ENCODE results near the gene ITGBL1.
A peak's percentile ranks its signal among the peaks of the same experiment; 100 is the strongest.

Gene ITGBL1

GRCh38 chr13:101757446-101758039, 305.1 kb downstream of the ITGBL1 start:
- peak; percentile 76 for ATAC-seq (ENCODE audit: low read depth)
- TF ChIP-seq CTCF (IDR thresholded peaks at IDR 0.05; ENCODE audit: poor library complexity, severe bottlenecking), result peak; percentile 90
- Histone ChIP-seq H3K4me3 (ENCODE audit: severe bottlenecking) (no peak overlapping the region), H3K9me3 (ENCODE audit: severe bottlenecking) (no peaks in the 10 kb centered on the region), H3K27ac (ENCODE audit: poor library complexity, severe bottlenecking) (no peak overlapping the region), H3K36me3 (ENCODE audit: low read depth) (no peaks in the 10 kb centered on the region), H3K27me3 (ENCODE audit: insufficient read depth, poor library complexity, severe bottlenecking) (no peaks in the 10 kb centered on the region), H3K4me1 (ENCODE audit: insufficient read depth, poor library complexity, severe bottlenecking) (no peaks in the 10 kb centered on the region)
- DNase-seq (ENCODE audit: low spot score), result no peak

- H3K9me3 ChIP-seq (ENCODE audit: severe bottlenecking), result no peaks in the 10 kb centered on the region
- H3K4me1 ChIP-seq (ENCODE audit: insufficient read depth, poor library complexity, severe bottlenecking), result no peaks in the 10 kb centered on the region
- no peak overlapping the region for H3K4me3 ChIP-seq (ENCODE audit: severe bottlenecking)
- ATAC-seq (ENCODE audit: low read depth) (peak; percentile 60), DNase-seq (ENCODE audit: low spot score) (no peak)
- H3K27ac ChIP-seq (ENCODE audit: poor library complexity, severe bottlenecking), result no peak overlapping the region
- H3K36me3 ChIP-seq (ENCODE audit: low read depth), result no peaks in the 10 kb centered on the region
- no peaks in the 10 kb centered on the region for H3K27me3 ChIP-seq (ENCODE audit: insufficient read depth, poor library complexity, severe bottlenecking)
- no peak for TF ChIP-seq CTCF (IDR thresholded peaks at IDR 0.05; ENCODE audit: poor library complexity, severe bottlenecking)
Observed at GRCh38 chr13:101763191-101763590, 310.7 kb downstream of the ITGBL1 start.
